Omental fat pad (tissue), 4 donors: ENCODE measurements around the gene ZNF385C. TPM values are rescaled to one million over a fixed set of nuclear protein-coding genes. Genes with fewer than 3 reads are reported as not detected.

Source experiments
- ATAC-seq: fragments of 150-250 bp; one replicate; pipeline ENCODE4 v1.9.1; 2016; ENCODE audit warnings: mild to moderate bottlenecking, moderate library complexity; ENCODE audit not compliant: low FRiP score
- DNase-seq: peaks from one replicate; pipeline ENCODE4 v3.0.0-alpha.2; 2019; ENCODE audit warnings: low spot score
- total RNA-seq, 4 donors: library from RNA; depleted of rRNA; stranded (reverse); fragments of >200 nt; gene quantifications; one replicate each; pipeline ENCODE4 v1.1.0, GENCODE V29; 2016
- TF ChIP-seq, protein P1 (sequence below), 3 donors: fragments of 450-650 bp; IDR thresholded peaks; one replicate each; pipeline ENCODE4 v1.5.1; 2016 to 2017; ENCODE audit warnings: antibody characterized with exemption in 3 of 3, mild to moderate bottlenecking in 3 of 3, moderate library complexity in 2 of 3

ZNF385C gene
- total RNA-seq, 4 donors from 2014 or later, result not detected

GRCh38 chr17:42079541-42079940 lies 18.7 kb downstream of the ZNF385C start:
- ATAC-seq, result no peak
- TF ChIP-seq, protein P1, sequence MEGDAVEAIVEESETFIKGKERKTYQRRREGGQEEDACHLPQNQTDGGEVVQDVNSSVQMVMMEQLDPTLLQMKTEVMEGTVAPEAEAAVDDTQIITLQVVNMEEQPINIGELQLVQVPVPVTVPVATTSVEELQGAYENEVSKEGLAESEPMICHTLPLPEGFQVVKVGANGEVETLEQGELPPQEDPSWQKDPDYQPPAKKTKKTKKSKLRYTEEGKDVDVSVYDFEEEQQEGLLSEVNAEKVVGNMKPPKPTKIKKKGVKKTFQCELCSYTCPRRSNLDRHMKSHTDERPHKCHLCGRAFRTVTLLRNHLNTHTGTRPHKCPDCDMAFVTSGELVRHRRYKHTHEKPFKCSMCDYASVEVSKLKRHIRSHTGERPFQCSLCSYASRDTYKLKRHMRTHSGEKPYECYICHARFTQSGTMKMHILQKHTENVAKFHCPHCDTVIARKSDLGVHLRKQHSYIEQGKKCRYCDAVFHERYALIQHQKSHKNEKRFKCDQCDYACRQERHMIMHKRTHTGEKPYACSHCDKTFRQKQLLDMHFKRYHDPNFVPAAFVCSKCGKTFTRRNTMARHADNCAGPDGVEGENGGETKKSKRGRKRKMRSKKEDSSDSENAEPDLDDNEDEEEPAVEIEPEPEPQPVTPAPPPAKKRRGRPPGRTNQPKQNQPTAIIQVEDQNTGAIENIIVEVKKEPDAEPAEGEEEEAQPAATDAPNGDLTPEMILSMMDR (IDR thresholded peaks at IDR 0.05), result no peak
- no peak for DNase-seq

- ATAC-seq, result no peak
- TF ChIP-seq, protein P1 (IDR thresholded peaks at IDR 0.05), result no peak
- DNase-seq, result no peak
Measured at GRCh38 chr17:42078396-42079043, 19.8 kb downstream of the ZNF385C start.

DNA sequence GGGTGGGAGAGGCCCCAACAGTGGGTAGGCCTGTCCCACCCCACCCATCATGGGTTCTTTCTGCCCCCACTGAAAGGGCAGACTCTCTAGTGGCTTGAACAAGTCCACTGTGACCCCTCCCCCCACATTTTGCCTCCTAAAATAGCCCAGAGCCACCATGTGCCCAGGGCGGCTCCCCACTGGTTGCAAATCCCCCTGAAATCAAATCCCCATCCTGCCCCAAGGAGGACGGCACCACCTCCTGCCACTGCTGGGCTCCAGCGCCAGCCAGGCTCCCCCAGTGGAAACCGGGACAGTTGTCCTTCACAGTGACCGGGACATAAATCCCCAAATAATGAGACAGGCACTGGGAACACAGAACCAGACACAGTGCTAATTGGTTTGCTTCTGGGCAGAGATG lies 20.5 kb downstream of the ZNF385C start:
- TF ChIP-seq, protein P1 (IDR thresholded peaks at IDR 0.05), result no peak
- ATAC-seq (no peak), DNase-seq (no peak)

DNA sequence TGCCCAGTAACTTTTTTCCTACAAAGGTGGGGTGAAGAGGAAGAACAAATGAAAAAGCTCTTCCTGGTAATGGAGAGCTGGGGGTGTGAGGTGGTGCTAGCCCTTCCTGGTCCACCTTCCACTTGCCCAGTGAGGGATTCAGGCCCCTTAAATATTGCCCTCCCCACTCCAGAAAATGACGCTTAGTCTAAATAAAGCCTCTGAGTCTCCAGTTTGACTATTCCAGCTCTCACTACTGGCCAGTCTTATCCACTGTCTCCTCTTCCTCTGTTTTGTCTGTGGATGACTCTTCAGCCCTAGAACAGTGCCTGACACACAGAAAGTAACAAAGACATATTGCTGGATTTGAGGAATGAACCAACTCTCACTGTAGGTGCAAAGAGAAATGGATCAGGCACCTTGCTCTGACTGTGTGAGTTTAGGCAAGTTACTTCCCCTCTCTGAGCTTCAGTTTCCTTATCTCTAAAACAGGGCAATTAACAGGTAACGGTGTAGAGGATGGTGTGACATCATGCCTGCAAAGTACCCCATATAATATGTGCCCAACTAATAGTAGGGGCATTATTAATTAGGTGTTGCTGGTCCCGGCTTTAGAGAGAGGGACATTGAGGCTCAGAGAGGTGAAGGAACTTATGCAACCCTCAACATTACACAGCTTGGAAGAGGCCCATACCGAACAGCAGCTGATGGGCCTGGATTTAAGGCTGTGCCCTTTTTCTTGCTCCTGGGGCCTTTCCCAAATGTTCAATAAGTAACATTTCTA lies 21.3 kb downstream of the ZNF385C start:
- DNase-seq (no peak), ATAC-seq (no peak)
- TF ChIP-seq, protein P1 (IDR thresholded peaks at IDR 0.05), result no peak

DNA sequence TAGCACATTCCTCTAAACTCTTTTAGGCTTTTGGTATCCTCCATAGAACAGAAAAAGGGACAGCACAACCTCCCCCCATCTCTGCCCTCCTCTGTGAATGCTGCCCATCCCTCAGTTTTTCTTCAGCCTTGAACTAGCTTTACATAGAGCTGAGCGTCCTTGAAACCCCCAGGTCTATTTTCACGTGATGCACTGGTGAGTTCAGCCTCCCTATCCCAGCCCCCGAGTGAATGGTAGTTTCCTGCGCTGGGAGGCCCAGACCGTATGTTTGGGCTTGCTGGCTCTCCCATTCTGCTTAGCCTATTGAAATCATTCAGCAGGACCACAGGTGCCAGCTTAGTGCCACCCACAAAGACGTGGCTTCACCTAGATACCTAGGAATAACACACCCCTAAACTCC lies 22.5 kb downstream of the ZNF385C start:
- TF ChIP-seq, protein P1 (IDR thresholded peaks at IDR 0.05), result no peak
- ATAC-seq, result no peak
- DNase-seq, result no peak

- TF ChIP-seq, protein P1 (IDR thresholded peaks at IDR 0.05), result no peak
- ATAC-seq, result no peak
- no peak for DNase-seq
Measured at GRCh38 chr17:42072323-42073187, 25.7 kb downstream of the ZNF385C start.
